C4-2B (cell line): ENCODE measurements around the gene TULP4.

Experiments
- ZFX ChIP-seq: fragments of 450-650 bp; IDR thresholded peaks from 2 replicates; pipeline ENCODE4 v1.6.1; 2017
- TF ChIP-seq, protein P1 (sequence below): fragments of 450-650 bp; conservative IDR thresholded peaks from 2 replicates; pipeline ENCODE4 v1.5.1; 2017; ENCODE audit warnings: mild to moderate bottlenecking

GRCh38 chr6:158514176-158514575 is 201.9 kb downstream of the TULP4 start:
- TF ChIP-seq, protein P1, sequence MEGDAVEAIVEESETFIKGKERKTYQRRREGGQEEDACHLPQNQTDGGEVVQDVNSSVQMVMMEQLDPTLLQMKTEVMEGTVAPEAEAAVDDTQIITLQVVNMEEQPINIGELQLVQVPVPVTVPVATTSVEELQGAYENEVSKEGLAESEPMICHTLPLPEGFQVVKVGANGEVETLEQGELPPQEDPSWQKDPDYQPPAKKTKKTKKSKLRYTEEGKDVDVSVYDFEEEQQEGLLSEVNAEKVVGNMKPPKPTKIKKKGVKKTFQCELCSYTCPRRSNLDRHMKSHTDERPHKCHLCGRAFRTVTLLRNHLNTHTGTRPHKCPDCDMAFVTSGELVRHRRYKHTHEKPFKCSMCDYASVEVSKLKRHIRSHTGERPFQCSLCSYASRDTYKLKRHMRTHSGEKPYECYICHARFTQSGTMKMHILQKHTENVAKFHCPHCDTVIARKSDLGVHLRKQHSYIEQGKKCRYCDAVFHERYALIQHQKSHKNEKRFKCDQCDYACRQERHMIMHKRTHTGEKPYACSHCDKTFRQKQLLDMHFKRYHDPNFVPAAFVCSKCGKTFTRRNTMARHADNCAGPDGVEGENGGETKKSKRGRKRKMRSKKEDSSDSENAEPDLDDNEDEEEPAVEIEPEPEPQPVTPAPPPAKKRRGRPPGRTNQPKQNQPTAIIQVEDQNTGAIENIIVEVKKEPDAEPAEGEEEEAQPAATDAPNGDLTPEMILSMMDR = no peak
- TF ChIP-seq ZFX = no peak
